Measurements from ENCODE around the gene SERAC1.

Gene SERAC1

GRCh38 chr6:158122048-158122447 is 46.0 kb downstream of the SERAC1 start:
- no peak for DNase-seq (ENCODE audit: low spot score)

GRCh38 chr6:158121335-158121734 is 46.7 kb downstream of the SERAC1 start:
- no peak for DNase-seq (ENCODE audit: low spot score)

- DNase-seq (ENCODE audit: low spot score) = no peak
These were observed 49.2 kb downstream of the SERAC1 start for GRCh38 chr6:158118886-158119285.

GRCh38 chr6:158115508-158115907 is 52.6 kb downstream of the SERAC1 start:
- no peak for DNase-seq (ENCODE audit: low spot score)

GRCh38 chr6:158115102-158115501 is 53.0 kb downstream of the SERAC1 start:
- no peak for DNase-seq (ENCODE audit: low spot score)

GRCh38 chr6:158113802-158114201 is 54.3 kb downstream of the SERAC1 start:
- DNase-seq (ENCODE audit: low spot score) = no peak

GRCh38 chr6:158111987-158112386 is 56.1 kb downstream of the SERAC1 start:
- no peak for DNase-seq (ENCODE audit: low spot score)

- DNase-seq (ENCODE audit: low spot score) = no peak
These were observed 57.1 kb downstream of the SERAC1 start for GRCh38 chr6:158110986-158111385.

GRCh38 chr6:158109748-158110147 is 58.3 kb downstream of the SERAC1 start:
- DNase-seq (ENCODE audit: low spot score) = no peak

GRCh38 chr6:158104696-158105095 is 63.4 kb downstream of the SERAC1 start:
- DNase-seq (ENCODE audit: low spot score) = no peak

GRCh38 chr6:158103228-158103627 is 64.8 kb downstream of the SERAC1 start:
- no peak for DNase-seq (ENCODE audit: low spot score)

GRCh38 chr6:158095671-158096070 is 72.4 kb downstream of the SERAC1 start:
- DNase-seq (ENCODE audit: low spot score) = no peak

- DNase-seq (ENCODE audit: low spot score) = no peak
These were observed 73.0 kb downstream of the SERAC1 start for GRCh38 chr6:158095031-158095430.

GRCh38 chr6:158092806-158093205 is 75.3 kb downstream of the SERAC1 start:
- no peak for DNase-seq (ENCODE audit: low spot score)

GRCh38 chr6:158087224-158087867 is 80.7 kb downstream of the SERAC1 start:
- no peak for DNase-seq (ENCODE audit: low spot score)

- DNase-seq (ENCODE audit: low spot score) = no peak
These were observed 81.4 kb downstream of the SERAC1 start for GRCh38 chr6:158086504-158087223.

- DNase-seq (ENCODE audit: low spot score) = no peak
These were observed 82.0 kb downstream of the SERAC1 start for GRCh38 chr6:158086054-158086503.

- DNase-seq (ENCODE audit: low spot score) = no peak
These were observed 82.6 kb downstream of the SERAC1 start for GRCh38 chr6:158085261-158086053.

GRCh38 chr6:158083455-158084325 is 84.4 kb downstream of the SERAC1 start:
- no peak for DNase-seq (ENCODE audit: low spot score)

GRCh38 chr6:158081657-158081935 is 86.5 kb downstream of the SERAC1 start:
- no peak for DNase-seq (ENCODE audit: low spot score)

- DNase-seq (ENCODE audit: low spot score) = no peak
These were observed 87.0 kb downstream of the SERAC1 start for GRCh38 chr6:158080849-158081656.

Data from HuH-7.5 (cell line).